SU-DHL-6 (cell line): ENCODE measurements around the gene RGS6.

ENCODE experiments used
- CTCF ChIP-seq: fragments of 200-600 bp; sonication (generic); IDR thresholded peaks from one replicate; pipeline ENCODE4 v1.5.1; 2017; ENCODE audit warnings: antibody characterized with exemption, mild to moderate bottlenecking, low read length, moderate library complexity; ENCODE audit not compliant: insufficient read depth, poor library complexity, severe bottlenecking
- EZH2phosphoT487 ChIP-seq: fragments of 200-600 bp; sonication (generic), shearing (Covaris generic); conservative IDR thresholded peaks from 2 replicates; pipeline ENCODE4 v1.6.1; 2018; ENCODE audit warnings: mild to moderate bottlenecking, antibody characterized with exemption, low read length, moderate library complexity, mixed read lengths

GRCh38 chr14:71994416-71994815, 62.2 kb downstream of the RGS6 start:
- TF ChIP-seq CTCF (no peak), EZH2phosphoT487 (no peak)
